ENCODE measurements around the gene C6orf15.

Gene C6orf15

DNA sequence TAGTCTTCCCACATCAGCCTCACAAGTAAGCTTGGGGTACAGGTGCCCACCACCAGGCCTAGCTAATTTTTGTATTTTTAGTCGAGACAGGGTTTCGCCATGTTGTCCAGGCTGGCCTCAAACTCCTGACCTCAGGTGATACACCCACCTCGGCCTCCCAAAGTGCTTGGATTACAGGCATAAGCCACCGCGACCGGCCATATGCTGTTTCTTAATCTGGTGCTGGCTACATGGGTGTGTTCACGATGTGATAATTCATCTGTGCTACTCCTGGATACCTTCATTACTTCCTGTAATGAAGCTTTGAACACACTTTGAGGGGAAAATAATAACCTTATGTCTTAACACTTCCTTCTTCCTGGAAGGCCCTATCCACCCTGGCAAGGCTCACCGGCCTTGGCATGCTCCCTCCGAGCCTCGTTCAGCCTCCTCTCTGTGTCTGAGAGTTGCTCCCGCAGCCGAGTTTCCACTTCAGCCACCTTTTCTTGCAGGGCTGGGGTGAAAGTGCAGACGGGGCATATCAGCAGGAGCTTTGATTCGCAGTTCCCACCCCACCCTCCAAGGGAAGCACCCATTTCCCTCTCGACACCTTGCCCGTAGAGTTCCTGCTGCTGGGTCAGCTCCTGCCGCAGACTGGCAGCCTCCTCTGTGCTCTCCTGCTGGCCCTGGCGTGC lies 32.1 kb upstream of the C6orf15 start:
- no peak overlapping the region for H3K27ac Mint-ChIP-seq
- ATAC-seq (replicated peaks): no peak
- H3K4me3 Mint-ChIP-seq: no peak overlapping the region
- no peaks in the 10 kb centered on the region for H3K9me3 Mint-ChIP-seq
- H3K4me1 Mint-ChIP-seq (ENCODE audit: low read depth in 2 of 2): no peaks in the 10 kb centered on the region
- no peak for DNase-seq
- peaks cover 2% of the 10 kb centered on the region for H3K36me3 Mint-ChIP-seq (ENCODE audit: insufficient read depth)
- no peaks in the 10 kb centered on the region for H3K27me3 Mint-ChIP-seq

GRCh38 chr6:31143148-31143547 lies 30.8 kb upstream of the C6orf15 start:
- peaks cover 2% of the 10 kb centered on the region for H3K36me3 Mint-ChIP-seq (ENCODE audit: insufficient read depth)
- no peaks in the 10 kb centered on the region for H3K27me3 Mint-ChIP-seq
- peak overlapping the region; percentile 32 to 54 for H3K27ac Mint-ChIP-seq
- ATAC-seq (replicated peaks): no peak
- H3K4me1 Mint-ChIP-seq (ENCODE audit: low read depth in 2 of 2): no peaks in the 10 kb centered on the region
- H3K9me3 Mint-ChIP-seq: no peaks in the 10 kb centered on the region
- no peak for DNase-seq
- no peak overlapping the region for H3K4me3 Mint-ChIP-seq

- H3K4me1 Mint-ChIP-seq (ENCODE audit: low read depth in 2 of 2): peaks cover 4 to 6% of the 10 kb centered on the region in 2 donors
- peaks cover 2% of the 10 kb centered on the region for H3K36me3 Mint-ChIP-seq (ENCODE audit: insufficient read depth)
- H3K9me3 Mint-ChIP-seq: no peaks in the 10 kb centered on the region
- peaks cover 0 to 6% of the 10 kb centered on the region in 2 donors for H3K27me3 Mint-ChIP-seq
- DNase-seq (no peak), ATAC-seq (replicated peaks) (no peak)
- no peak overlapping the region for H3K27ac Mint-ChIP-seq
- H3K4me3 Mint-ChIP-seq: no peak overlapping the region
These were observed 30.0 kb upstream of the C6orf15 start for GRCh38 chr6:31142361-31142761.

DNA sequence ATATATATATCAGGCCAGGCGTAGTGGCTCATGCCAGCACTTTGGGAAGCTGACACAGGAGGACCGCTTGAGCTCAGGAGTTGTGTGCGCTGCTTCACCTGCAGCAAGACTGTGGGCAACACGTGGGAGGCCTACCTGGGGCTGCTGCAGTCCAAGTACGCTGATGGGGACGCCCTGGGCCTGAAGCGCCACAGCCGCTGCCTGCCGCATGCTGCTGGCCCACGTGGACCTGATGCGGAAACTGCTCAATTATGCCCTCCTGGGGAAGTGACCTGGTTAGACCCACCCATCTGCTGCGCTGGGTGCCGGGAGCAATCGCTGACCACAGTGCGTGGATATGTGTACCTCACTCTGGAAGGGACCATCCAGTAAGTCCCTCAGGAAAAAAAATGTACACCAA lies 28.3 kb upstream of the C6orf15 start:
- Mint-ChIP-seq H3K9me3 (no peaks in the 10 kb centered on the region), H3K36me3 (ENCODE audit: insufficient read depth) (peaks cover 2% of the 10 kb centered on the region), H3K4me1 (ENCODE audit: low read depth in 2 of 2) (peaks cover 4 to 7% of the 10 kb centered on the region in 2 donors), H3K4me3 (no peak overlapping the region), H3K27me3 (peaks cover 0 to 9% of the 10 kb centered on the region in 2 donors), H3K27ac (no peak overlapping the region)
- ATAC-seq (replicated peaks): no peak
- DNase-seq: no peak

- Mint-ChIP-seq H3K36me3 (ENCODE audit: insufficient read depth) (no peaks in the 10 kb centered on the region), H3K4me3 (no peak overlapping the region)
These were observed 27.2 kb upstream of the C6orf15 start for GRCh38 chr6:31139599-31139998.

GRCh38 chr6:31138982-31139381 lies 26.6 kb upstream of the C6orf15 start, which contains the start of gene PSORS1C2:
Gene PSORS1C2 (minus strand): TSS chr6:31139066. CDS start chr6:31139026, 40 bp downstream.
- DNase-seq (no peak), ATAC-seq (replicated peaks) (no peak)
- Mint-ChIP-seq H3K9me3 (no peaks in the 10 kb centered on the region), H3K27ac (no peak within 1 kb of the TSS), H3K4me1 (ENCODE audit: low read depth in 2 of 2) (peaks cover 4 to 7% of the 10 kb centered on the region in 2 donors), H3K4me3 (peak within 1 kb of the TSS; percentile 56 to 76), H3K27me3 (peaks cover 0 to 9% of the 10 kb centered on the region in 2 donors), H3K36me3 (ENCODE audit: insufficient read depth) (no peaks in the 10 kb centered on the region)

More at GRCh38 chr6:31139599-31139998, 27.2 kb upstream of the C6orf15 start:
- peaks cover 0 to 9% of the 10 kb centered on the region in 2 donors for H3K27me3 Mint-ChIP-seq
- no peak for ATAC-seq (replicated peaks)
- peaks cover 4 to 7% of the 10 kb centered on the region in 2 donors for H3K4me1 Mint-ChIP-seq (ENCODE audit: low read depth in 2 of 2)
- DNase-seq: no peak
- no peaks in the 10 kb centered on the region for H3K9me3 Mint-ChIP-seq
- no peak overlapping the region for H3K27ac Mint-ChIP-seq

DNA sequence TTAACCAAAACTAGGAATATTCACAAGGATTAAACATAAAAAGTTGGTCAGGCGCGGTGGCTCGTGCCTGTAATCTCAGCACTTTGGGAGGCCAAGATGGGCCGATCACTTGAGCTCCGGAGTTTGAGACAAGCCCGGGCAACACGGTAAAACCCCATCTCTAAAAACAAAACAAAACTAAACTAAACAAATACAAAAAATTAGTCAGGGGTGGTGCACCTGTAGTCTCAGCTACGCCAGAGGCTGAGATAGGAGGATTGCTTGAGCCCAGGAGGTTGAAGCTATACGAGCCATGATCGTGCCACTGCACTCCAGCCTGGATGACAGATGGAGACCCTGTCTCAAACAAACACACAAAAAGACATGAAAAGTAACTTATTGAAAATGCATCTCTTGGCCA lies 23.3 kb upstream of the C6orf15 start:
- DNase-seq: no peak
- H3K36me3 Mint-ChIP-seq (ENCODE audit: insufficient read depth): no peaks in the 10 kb centered on the region
- H3K27ac Mint-ChIP-seq: no peak overlapping the region
- no peak for ATAC-seq (replicated peaks)
- H3K4me3 Mint-ChIP-seq: no peak overlapping the region
- H3K4me1 Mint-ChIP-seq (ENCODE audit: low read depth in 2 of 2): peaks cover 4 to 7% of the 10 kb centered on the region in 2 donors
- H3K9me3 Mint-ChIP-seq: no peaks in the 10 kb centered on the region
- peaks cover 0 to 9% of the 10 kb centered on the region in 2 donors for H3K27me3 Mint-ChIP-seq

DNA sequence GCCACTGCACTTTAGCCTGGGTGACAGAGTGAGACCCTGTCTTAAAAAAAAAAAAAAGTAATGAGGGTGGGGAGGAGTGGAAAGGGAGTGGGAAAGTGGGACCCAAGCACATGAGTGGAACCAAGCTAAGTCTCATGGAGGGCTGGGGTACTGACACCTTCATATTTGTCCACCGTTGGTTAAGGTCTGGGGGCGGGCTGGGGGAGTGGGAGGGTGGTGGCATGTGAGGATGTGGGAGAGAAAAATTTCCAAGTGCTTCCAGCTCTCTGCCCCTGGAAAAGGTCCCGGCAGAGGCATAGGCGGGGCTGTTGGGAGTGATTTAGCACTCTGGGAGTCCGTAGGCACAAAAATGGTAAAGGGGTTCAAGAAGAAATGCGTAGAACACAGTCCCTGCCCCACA lies 20.4 kb upstream of the C6orf15 start:
- Mint-ChIP-seq H3K27me3 (peaks cover 5 to 27% of the 10 kb centered on the region in 2 donors), H3K27ac (no peak overlapping the region), H3K4me1 (ENCODE audit: low read depth in 2 of 2) (peaks cover 9 to 11% of the 10 kb centered on the region in 2 donors), H3K9me3 (no peaks in the 10 kb centered on the region), H3K4me3 (no peak overlapping the region), H3K36me3 (ENCODE audit: insufficient read depth) (no peaks in the 10 kb centered on the region)
- ATAC-seq (replicated peaks) (no peak), DNase-seq (no peak)

GRCh38 chr6:31131595-31131994 lies 19.2 kb upstream of the C6orf15 start:
- no peaks in the 10 kb centered on the region for H3K36me3 Mint-ChIP-seq (ENCODE audit: insufficient read depth)
- no peak overlapping the region for H3K4me3 Mint-ChIP-seq
- no peak overlapping the region for H3K27ac Mint-ChIP-seq
- H3K9me3 Mint-ChIP-seq: no peaks in the 10 kb centered on the region
- ATAC-seq (replicated peaks): no peak
- no peak for DNase-seq
- H3K27me3 Mint-ChIP-seq: peaks cover 11 to 22% of the 10 kb centered on the region in 2 donors
- H3K4me1 Mint-ChIP-seq (ENCODE audit: low read depth in 2 of 2): peaks cover 5 to 6% of the 10 kb centered on the region in 2 donors

DNA sequence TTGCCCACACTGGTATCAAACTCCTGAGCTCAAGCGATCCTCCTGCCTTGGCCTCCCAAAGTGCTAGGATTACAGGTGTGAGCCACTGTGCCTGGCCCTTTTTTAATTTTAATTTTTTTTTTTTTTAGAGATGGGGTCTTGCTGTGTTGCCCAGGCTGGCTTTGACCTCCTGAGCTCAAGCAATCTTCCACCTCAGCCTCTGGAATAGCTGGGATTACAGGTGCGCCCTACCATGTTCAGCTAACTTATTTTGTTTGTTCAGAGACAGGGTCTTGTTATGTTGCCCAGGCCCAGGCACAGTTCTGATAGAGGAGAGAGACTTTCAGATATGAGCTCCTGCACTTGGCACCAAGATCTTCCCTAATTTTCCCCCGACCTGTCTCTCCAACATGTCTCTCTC lies 18.4 kb upstream of the C6orf15 start:
- no peaks in the 10 kb centered on the region for H3K36me3 Mint-ChIP-seq (ENCODE audit: insufficient read depth)
- no peak for ATAC-seq (replicated peaks)
- H3K4me3 Mint-ChIP-seq: no peak overlapping the region
- H3K4me1 Mint-ChIP-seq (ENCODE audit: low read depth in 2 of 2): peaks cover 5 to 6% of the 10 kb centered on the region in 2 donors
- H3K9me3 Mint-ChIP-seq: no peaks in the 10 kb centered on the region
- no peak for DNase-seq
- no peak overlapping the region for H3K27ac Mint-ChIP-seq
- peaks cover 12 to 24% of the 10 kb centered on the region in 2 donors for H3K27me3 Mint-ChIP-seq

GRCh38 chr6:31129130-31129529 lies 16.8 kb upstream of the C6orf15 start:
- Mint-ChIP-seq H3K9me3 (no peaks in the 10 kb centered on the region), H3K27ac (no peak overlapping the region), H3K36me3 (ENCODE audit: insufficient read depth) (no peaks in the 10 kb centered on the region), H3K4me3 (no peak overlapping the region), H3K4me1 (ENCODE audit: low read depth in 2 of 2) (peaks cover 5 to 10% of the 10 kb centered on the region in 2 donors), H3K27me3 (peaks cover 12 to 31% of the 10 kb centered on the region in 2 donors)
- DNase-seq: no peak
- no peak for ATAC-seq (replicated peaks)

DNA sequence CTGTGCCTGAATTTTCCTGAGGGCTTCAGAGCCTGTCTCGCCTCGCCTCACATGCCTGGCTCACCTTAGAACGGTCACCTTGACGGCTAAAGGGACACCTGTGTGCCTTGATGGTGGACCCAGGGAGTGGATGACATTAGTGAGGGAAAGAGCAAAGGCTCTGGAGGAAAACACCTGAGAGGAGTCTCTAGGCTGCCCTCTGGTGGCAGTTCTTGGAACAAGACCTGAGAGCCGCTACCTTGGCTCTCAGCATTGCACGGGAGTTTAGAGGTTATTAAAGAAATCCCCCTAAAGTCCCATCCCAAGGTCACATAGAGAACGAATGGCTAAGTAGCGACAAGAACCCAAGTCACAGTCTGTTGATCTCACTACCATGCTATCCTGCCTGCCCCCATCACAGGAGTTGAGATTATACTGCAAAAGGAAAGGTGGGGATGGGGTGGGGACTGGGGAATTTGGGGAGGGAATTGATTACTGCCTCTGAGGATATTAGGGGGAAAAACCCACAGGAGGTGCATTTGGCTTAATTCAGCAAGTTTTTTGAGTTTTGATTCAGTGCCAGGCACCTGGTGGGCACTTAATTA lies 15.8 kb upstream of the C6orf15 start:
- Mint-ChIP-seq H3K4me1 (ENCODE audit: low read depth in 2 of 2) (peaks cover 5 to 10% of the 10 kb centered on the region in 2 donors), H3K9me3 (no peaks in the 10 kb centered on the region), H3K4me3 (no peak overlapping the region), H3K36me3 (ENCODE audit: insufficient read depth) (peaks cover 3% of the 10 kb centered on the region), H3K27me3 (peaks cover 12 to 36% of the 10 kb centered on the region in 2 donors), H3K27ac (no peak overlapping the region)
- ATAC-seq (replicated peaks) (peak; percentile 75), DNase-seq (peak; percentile 69 to 78 (median 70))

DNA sequence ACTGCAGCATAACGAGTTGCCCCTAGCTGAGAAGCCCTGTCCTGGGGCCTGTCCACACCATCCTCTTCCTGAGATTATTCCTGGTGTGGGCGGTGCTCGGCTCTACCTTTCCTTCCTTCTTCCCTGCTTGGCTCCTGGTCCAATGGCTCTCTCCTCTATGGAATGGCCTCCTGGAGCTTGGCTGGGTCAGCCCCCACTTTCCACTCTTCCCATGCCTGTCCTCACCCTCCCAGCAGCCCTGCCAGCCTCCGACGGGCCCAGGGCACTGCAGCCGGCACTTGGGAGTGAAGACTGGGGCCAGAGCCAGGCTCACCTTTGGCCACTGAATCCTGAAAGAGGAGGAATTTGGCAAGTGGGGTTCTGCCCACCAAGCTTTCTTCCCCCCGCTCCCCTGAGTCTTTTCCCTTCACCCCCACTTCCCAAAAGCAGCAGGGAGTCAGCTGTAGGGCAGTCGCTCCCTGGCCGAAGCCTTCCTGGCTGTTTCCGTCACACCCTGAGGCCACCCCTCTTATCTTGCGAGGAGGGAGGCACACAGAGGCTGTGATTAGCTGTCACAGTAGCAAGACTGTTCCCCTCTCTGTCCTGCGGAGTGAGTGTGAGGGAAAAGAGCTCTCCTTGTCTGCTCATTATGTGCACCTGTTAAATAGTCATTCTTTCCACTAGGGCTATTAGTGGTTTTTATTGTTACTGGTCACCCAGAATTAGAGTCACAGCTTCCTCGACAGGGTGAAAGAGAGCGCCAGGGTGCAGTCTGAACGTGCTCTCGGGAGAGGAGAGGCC lies 14.2 kb upstream of the C6orf15 start:
- no peaks in the 10 kb centered on the region for H3K9me3 Mint-ChIP-seq
- no peak overlapping the region for H3K27ac Mint-ChIP-seq
- H3K4me3 Mint-ChIP-seq: no peak overlapping the region
- peaks cover 3% of the 10 kb centered on the region for H3K36me3 Mint-ChIP-seq (ENCODE audit: insufficient read depth)
- H3K27me3 Mint-ChIP-seq: peaks cover 17 to 52% of the 10 kb centered on the region in 2 donors
- H3K4me1 Mint-ChIP-seq (ENCODE audit: low read depth in 2 of 2): peaks cover 5 to 10% of the 10 kb centered on the region in 2 donors
- ATAC-seq (replicated peaks) (no peak), DNase-seq (no peak)

Measured in effector memory CD8-positive, alpha-beta T cell (primary cell).